Neural progenitor cell (in vitro differentiated cells): ENCODE measurements around the gene PYHIN1. TPM values are rescaled to one million over a fixed set of nuclear protein-coding genes. Genes with fewer than 3 reads are reported as not detected.
A peak's percentile ranks its signal among the peaks of the same experiment; 100 is the strongest.

ENCODE experiments used
- DNase-seq: peaks from one replicate; pipeline ENCODE4 v3.0.0-alpha.2; 2016; ENCODE audit warnings: low spot score
- H2AFZ ChIP-seq: fragments of 200-600 bp; sonication (generic); replicated peaks from 2 replicates; pipeline ENCODE4 v1.6.1; 2016; ENCODE audit warnings: antibody characterized with exemption
- H3F3A ChIP-seq: fragments of 200-600 bp; sonication (generic); 2 replicates; pipeline ENCODE4 v1.6.1; 2016; ENCODE audit warnings: antibody characterized with exemption, low read depth
- H3K27ac ChIP-seq: fragments of 200-600 bp; sonication (generic); 2 replicates; pipeline ENCODE4 v1.5.1; 2016; ENCODE audit warnings: mild to moderate bottlenecking
- H3K27me3 ChIP-seq: fragments of 200-600 bp; sonication (generic); 2 replicates; pipeline ENCODE4 v1.6.1; 2016; ENCODE audit warnings: mild to moderate bottlenecking, moderate library complexity
- H3K36me3 ChIP-seq: fragments of 200-600 bp; sonication (generic); 2 replicates; pipeline ENCODE4 v1.5.1; 2016
- H3K4me1 ChIP-seq: fragments of 200-600 bp; sonication (generic); 2 replicates; pipeline ENCODE4 v1.6.1; 2016; ENCODE audit warnings: mixed run types
- H3K4me2 ChIP-seq: fragments of 200-600 bp; sonication (generic); 2 replicates; pipeline ENCODE4 v1.6.1; 2016
- H3K4me3 ChIP-seq: fragments of 200-600 bp; sonication (generic); 2 replicates; pipeline ENCODE4 v1.5.1; 2016
- H3K79me2 ChIP-seq: fragments of 200-600 bp; sonication (generic); 2 replicates; pipeline ENCODE4 v1.6.1; 2016; ENCODE audit warnings: low read depth
- H3K9ac ChIP-seq: fragments of 200-600 bp; sonication (generic); 2 replicates; pipeline ENCODE4 v1.6.1; 2016
- H3K9me3 ChIP-seq: fragments of 200-600 bp; sonication (generic); 2 replicates; pipeline ENCODE4 v1.5.1; 2016; ENCODE audit warnings: low read depth
- H4K20me1 ChIP-seq: fragments of 200-600 bp; sonication (generic); 2 replicates; pipeline ENCODE4 v1.6.1; 2016; ENCODE audit warnings: low read depth
- H3K27ac Mint-ChIP-seq: 3 replicates; pipeline ENCODE4 v1.8.0; 2021; ENCODE audit warnings: mixed read lengths
- H3K27me3 Mint-ChIP-seq: 2 replicates; pipeline ENCODE4 v1.8.0; 2022; ENCODE audit warnings: low read depth, mild to moderate bottlenecking, inconsistent platforms, moderate library complexity, mixed read lengths; ENCODE audit not compliant: insufficient read depth
- H3K36me3 Mint-ChIP-seq: 3 replicates; pipeline ENCODE4 v1.8.0; 2021; ENCODE audit warnings: mixed read lengths
- H3K4me1 Mint-ChIP-seq: 3 replicates; pipeline ENCODE4 v1.8.0; 2021; ENCODE audit warnings: mixed read lengths
- H3K4me3 Mint-ChIP-seq: 3 replicates; pipeline ENCODE4 v1.8.0; 2021; ENCODE audit warnings: mild to moderate bottlenecking, moderate library complexity, mixed read lengths
- H3K9me3 Mint-ChIP-seq: 3 replicates; pipeline ENCODE4 v1.8.0; 2020; ENCODE audit warnings: mixed read lengths
- EZH2 ChIP-seq: fragments of 200-600 bp; sonication (generic); IDR thresholded peaks from 2 replicates; pipeline ENCODE4 v1.6.1; 2017; ENCODE audit warnings: antibody characterized with exemption, mild to moderate bottlenecking, moderate library complexity
- EZH2phosphoT487 ChIP-seq: fragments of 200-600 bp; sonication (generic); IDR thresholded peaks from 2 replicates; pipeline ENCODE4 v1.6.1; 2017; ENCODE audit warnings: antibody characterized with exemption
- total RNA-seq: library from RNA; depleted of rRNA; stranded (reverse); fragments of >200 nt; gene quantifications from 2 replicates; pipeline ENCODE4 v1.2.3, GENCODE V29; 2015; ENCODE audit warnings: low replicate concordance
- TF ChIP-seq, protein P1 (sequence below): fragments of 200-600 bp; sonication (generic); IDR thresholded peaks from 2 replicates; pipeline ENCODE4 v1.5.1; 2017; ENCODE audit warnings: antibody characterized with exemption, mild to moderate bottlenecking

Gene PYHIN1
- total RNA-seq, 1 donor from 2014 or later: not detected

DNA sequence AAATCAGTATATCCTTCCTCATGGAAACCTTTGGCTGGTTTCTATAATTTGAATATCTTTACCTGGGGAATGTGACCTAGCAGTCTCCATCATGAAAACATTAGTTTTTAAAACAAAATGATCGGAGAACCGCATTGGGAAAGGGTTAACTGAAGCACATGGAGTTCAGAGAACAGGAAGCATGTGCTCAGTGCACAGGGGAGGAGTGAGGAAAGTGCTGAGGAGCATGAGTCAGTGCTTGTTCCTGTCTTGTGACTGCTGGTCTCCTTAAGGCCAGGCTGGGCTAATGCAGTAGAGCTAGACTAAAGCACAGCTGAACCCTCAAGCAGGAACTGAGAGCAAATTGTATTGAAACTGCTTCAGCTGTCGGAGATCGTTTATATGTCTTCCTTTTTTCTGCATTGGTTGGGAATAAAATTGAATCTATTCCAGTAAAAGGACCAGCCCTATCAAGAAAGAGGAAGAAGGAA, 84.1 kb downstream of the PYHIN1 start:
- Mint-ChIP-seq H3K27me3 (peaks cover 2% of the 10 kb centered on the region), H3K9me3 (no peaks in the 10 kb centered on the region), H3K36me3 (no peaks in the 10 kb centered on the region), H3K4me3 (no peak overlapping the region), H3K27ac (peak overlapping the region; percentile 14), H3K4me1 (no peaks in the 10 kb centered on the region)
- Histone ChIP-seq H4K20me1 (no peaks in the 10 kb centered on the region), H3K4me2 (no peak overlapping the region), H3K9ac (no peak overlapping the region), H3K4me3 (no peak overlapping the region), H3K27ac (no peak overlapping the region), H3F3A (no peaks in the 10 kb centered on the region), H3K27me3 (no peaks in the 10 kb centered on the region), H3K36me3 (no peaks in the 10 kb centered on the region), H3K4me1 (no peaks in the 10 kb centered on the region), H3K9me3 (no peaks in the 10 kb centered on the region), H2AFZ (no peak overlapping the region), H3K79me2 (no peaks in the 10 kb centered on the region)
- DNase-seq: no peak
- TF ChIP-seq EZH2 (no peak), EZH2phosphoT487 (no peak)
- TF ChIP-seq, protein P1, sequence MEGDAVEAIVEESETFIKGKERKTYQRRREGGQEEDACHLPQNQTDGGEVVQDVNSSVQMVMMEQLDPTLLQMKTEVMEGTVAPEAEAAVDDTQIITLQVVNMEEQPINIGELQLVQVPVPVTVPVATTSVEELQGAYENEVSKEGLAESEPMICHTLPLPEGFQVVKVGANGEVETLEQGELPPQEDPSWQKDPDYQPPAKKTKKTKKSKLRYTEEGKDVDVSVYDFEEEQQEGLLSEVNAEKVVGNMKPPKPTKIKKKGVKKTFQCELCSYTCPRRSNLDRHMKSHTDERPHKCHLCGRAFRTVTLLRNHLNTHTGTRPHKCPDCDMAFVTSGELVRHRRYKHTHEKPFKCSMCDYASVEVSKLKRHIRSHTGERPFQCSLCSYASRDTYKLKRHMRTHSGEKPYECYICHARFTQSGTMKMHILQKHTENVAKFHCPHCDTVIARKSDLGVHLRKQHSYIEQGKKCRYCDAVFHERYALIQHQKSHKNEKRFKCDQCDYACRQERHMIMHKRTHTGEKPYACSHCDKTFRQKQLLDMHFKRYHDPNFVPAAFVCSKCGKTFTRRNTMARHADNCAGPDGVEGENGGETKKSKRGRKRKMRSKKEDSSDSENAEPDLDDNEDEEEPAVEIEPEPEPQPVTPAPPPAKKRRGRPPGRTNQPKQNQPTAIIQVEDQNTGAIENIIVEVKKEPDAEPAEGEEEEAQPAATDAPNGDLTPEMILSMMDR: no peak

DNA sequence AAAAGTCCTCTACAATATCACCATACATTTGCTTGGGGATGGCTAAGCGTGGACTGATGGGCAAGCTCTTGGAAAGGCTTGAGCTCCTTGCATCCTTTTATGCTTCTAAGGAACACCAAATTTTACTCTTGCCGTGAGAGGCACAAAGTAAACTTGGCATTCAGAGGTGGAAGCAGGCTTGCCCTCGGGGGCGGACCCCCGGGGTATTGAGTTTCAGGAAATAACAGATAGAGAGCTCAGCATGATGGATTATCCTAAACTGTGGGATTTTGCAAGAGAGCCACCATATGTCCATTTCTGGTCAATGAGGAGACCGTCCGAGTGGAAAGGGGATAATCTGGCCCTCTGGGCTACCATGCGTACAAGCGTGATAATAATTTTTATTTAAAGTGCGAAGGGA, 92.4 kb downstream of the PYHIN1 start:
- Histone ChIP-seq H3K36me3 (no peaks in the 10 kb centered on the region), H3K4me2 (no peak overlapping the region), H3K27ac (no peak overlapping the region), H3K9ac (no peak overlapping the region), H3K4me3 (no peak overlapping the region), H3F3A (no peaks in the 10 kb centered on the region), H3K9me3 (no peaks in the 10 kb centered on the region), H3K27me3 (no peaks in the 10 kb centered on the region), H2AFZ (no peak overlapping the region), H4K20me1 (no peaks in the 10 kb centered on the region), H3K4me1 (no peaks in the 10 kb centered on the region), H3K79me2 (no peaks in the 10 kb centered on the region)
- TF ChIP-seq EZH2phosphoT487: no peak
- TF ChIP-seq, protein P1: no peak
- TF ChIP-seq EZH2: no peak
- peaks cover 3% of the 10 kb centered on the region for H3K27me3 Mint-ChIP-seq
- no peaks in the 10 kb centered on the region for H3K36me3 Mint-ChIP-seq
- H3K9me3 Mint-ChIP-seq: peaks cover 2% of the 10 kb centered on the region
- H3K4me1 Mint-ChIP-seq: no peaks in the 10 kb centered on the region
- no peak for DNase-seq
- no peak overlapping the region for H3K27ac Mint-ChIP-seq
- H3K4me3 Mint-ChIP-seq: no peak overlapping the region

DNA sequence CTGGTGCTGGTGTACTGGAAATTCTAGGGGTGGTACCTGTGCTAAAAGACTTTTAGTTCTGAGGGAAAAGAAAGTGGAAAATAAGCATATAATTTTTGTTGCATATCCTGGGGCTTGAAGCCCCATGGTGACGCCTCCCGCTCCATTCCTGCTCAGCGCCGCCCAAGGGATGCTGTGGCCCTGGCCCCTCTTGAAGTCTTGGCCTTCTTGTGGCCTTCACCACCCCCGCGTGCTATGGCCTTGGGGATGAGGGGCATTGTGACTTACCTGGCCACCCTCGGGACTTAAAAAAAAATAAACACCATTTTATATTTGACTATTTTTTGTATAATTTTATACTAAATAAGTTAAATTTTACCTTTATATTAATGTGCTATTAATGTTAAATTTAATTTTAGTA, 93.7 kb downstream of the PYHIN1 start:
- no peak overlapping the region for H3K27ac Mint-ChIP-seq
- Histone ChIP-seq H3F3A (no peaks in the 10 kb centered on the region), H3K27me3 (no peaks in the 10 kb centered on the region), H3K79me2 (no peaks in the 10 kb centered on the region), H3K9me3 (no peaks in the 10 kb centered on the region), H3K4me3 (no peak overlapping the region), H3K4me1 (no peaks in the 10 kb centered on the region), H3K4me2 (no peak overlapping the region), H4K20me1 (no peaks in the 10 kb centered on the region), H3K27ac (no peak overlapping the region), H2AFZ (no peak overlapping the region), H3K9ac (no peak overlapping the region), H3K36me3 (no peaks in the 10 kb centered on the region)
- peaks cover 3% of the 10 kb centered on the region for H3K27me3 Mint-ChIP-seq
- H3K4me1 Mint-ChIP-seq: no peaks in the 10 kb centered on the region
- no peak overlapping the region for H3K4me3 Mint-ChIP-seq
- DNase-seq: no peak
- TF ChIP-seq EZH2phosphoT487: no peak
- TF ChIP-seq, protein P1: no peak
- no peak for TF ChIP-seq EZH2
- H3K36me3 Mint-ChIP-seq: no peaks in the 10 kb centered on the region
- H3K9me3 Mint-ChIP-seq: peaks cover 7% of the 10 kb centered on the region

Other genes with a start within 250 kb of the PYHIN1 start
- gene SPTA1, start 244.8 kb upstream of the PYHIN1 start, total RNA-seq: not detected in 2 replicates
- gene OR6K2, start 230.9 kb upstream of the PYHIN1 start, total RNA-seq: not detected in 2 replicates
- not detected in 2 replicates for gene OR6K3, start 210.8 kb upstream of the PYHIN1 start, total RNA-seq
- not detected in 2 replicates for gene OR6K6, start 176.8 kb upstream of the PYHIN1 start, total RNA-seq
- gene OR6N1, start 159.4 kb upstream of the PYHIN1 start, total RNA-seq: not detected in 2 replicates
- gene OR6N2, start 150.3 kb upstream of the PYHIN1 start, total RNA-seq: not detected in 2 replicates
- gene MNDA, start 100.2 kb upstream of the PYHIN1 start, total RNA-seq: not detected in 2 replicates
- 4.0 and 5.4 TPM in 2 replicates for gene IFI16, start 78.4 kb downstream of the PYHIN1 start, total RNA-seq
- gene AIM2, start 145.2 kb downstream of the PYHIN1 start, total RNA-seq: 2.9 and 3.4 TPM in 2 replicates
- gene CADM3, start 240.1 kb downstream of the PYHIN1 start, total RNA-seq: 6.9 and 15.3 TPM in 2 replicates